GM21423 (cell line): ENCODE data around the gene ZNF718.
"Not testable (repeated sequence)": the region's sequence is repeated elsewhere in the genome, so short reads cannot be mapped to it uniquely, and the experiment has no call there.

Experiments
- ATAC-seq: cut with Tn5 transposase; IDR thresholded peaks from one replicate; pipeline ENCODE4 v1.9.1; 2021; ENCODE audit warnings: mild to moderate bottlenecking, moderate library complexity; ENCODE audit not compliant: unreplicated experiment

The ZNF718 gene

DNA sequence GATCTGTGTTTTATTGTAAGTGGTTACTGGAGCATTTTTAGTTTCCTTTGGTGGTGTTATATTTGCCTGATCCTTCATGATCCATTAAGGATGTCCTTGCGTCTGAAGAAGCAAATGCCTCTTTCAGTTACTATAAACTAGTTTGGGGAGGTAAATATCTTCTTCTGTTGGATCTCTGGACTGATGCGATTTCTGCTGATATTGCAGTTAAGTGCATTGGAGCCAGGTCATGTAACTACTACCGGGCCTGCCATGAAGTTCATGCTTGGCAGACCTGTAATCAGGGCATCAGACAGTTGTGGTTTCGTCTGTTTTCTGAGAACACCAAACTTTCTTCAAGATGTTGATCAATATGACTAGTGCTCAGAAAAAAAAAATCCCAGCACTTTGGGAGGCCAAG lies 22.9 kb downstream of the ZNF718 start:
- ATAC-seq: no peak

DNA sequence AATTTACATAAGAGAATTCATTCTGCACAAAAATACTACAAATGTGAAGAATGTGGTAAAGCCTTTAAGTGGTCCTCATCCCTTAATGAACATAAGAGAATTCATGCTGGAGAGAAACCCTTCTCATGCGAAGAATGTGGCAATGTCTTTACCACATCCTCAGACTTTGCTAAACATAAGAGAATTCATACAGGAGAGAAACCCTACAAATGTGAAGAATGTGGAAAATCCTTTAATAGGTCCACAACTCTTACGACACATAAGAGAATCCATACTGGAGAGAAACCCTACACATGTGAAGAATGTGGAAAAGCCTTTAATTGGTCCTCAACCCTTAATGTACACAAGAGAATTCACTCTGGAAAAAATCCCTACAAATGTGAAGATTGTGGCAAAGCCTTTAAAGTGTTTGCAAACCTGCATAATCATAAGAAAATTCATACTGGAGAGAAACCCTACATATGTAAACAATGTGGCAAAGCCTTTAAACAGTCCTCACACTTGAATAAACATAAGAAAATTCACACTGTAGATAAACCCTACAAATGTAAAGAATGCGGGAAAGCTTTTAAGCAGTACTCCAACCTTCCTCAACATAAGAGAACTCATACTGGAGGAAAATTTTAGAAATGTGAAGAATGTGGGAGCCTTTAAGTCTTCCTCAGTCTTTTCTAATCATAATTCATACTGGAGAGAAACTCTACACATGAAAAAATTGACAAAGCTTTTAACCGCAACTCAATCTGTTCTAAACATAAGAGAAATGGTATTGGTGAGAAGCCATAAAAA lies 37.4 kb downstream of the ZNF718 start:
- no peak for ATAC-seq

DNA sequence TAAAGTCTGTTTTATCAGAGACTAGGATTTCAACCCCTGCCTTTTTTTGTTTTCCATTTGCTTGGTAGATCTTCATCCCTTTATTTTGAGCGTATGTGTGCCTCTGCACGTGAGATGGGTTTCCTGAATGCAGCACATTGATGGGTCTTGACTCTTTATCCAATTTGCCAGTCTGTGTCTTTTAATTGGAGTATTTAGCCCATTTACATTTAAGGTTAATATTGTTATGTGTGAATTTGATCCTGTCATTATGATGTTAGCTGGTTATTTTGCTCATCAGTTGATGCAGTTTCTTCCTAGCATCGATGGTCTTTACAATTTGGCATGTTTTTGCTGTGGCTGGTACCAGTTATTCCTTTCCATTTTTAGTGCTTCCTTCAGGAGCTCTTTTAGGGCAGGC lies 45.3 kb downstream of the ZNF718 start:
- not testable (repeated sequence) for ATAC-seq

DNA sequence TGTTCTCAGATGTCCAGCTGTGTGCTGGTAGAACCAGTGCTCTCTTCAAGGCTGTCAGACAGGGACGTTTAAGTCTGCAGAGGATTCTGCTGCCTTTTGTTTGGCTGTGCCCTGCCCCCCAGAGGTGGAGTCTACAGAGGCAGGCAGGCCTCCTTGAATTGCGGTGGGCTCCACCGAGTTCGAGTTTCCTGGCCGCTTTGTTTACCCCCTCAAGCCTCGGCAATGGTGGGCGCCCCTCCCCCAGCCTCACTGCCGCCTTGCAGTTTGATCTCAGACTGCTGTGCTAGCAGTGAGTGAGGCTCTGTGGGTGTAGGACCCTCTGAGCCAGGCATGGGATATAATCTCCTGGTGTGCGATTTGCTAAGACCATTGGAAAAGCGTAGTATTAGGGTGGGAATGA lies 47.0 kb downstream of the ZNF718 start:
- not testable (repeated sequence) for ATAC-seq

DNA sequence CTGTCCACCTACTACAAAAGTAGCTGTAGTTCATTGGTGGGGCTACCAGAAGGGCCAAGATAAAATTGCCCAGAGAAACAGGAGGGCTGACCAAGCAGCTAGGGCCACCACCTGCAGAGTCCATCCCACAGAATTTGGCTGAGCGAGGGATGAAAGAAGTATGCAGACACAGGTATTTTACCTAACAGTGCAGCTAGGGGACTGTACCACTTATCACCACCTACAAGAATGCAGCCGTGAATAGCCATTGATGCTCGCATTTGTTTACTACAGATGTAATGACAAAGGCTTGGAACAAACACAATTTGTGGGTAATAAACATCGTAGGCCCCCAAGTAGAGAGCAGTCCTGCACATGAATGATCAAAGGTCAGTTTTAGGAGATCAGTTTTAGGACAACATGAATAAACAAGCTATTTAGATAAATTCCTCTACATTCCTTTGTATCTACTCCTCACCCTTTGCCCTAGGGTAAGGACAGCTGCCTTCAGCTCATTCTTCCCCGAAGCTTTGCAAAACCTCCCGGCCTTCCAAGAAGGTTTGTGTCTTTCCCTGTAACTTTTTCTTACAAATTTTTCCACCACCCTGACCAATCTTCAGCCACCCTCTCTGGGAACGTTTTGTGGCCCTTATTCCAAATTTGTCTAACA lies 49.5 kb downstream of the ZNF718 start:
- no peak for ATAC-seq

DNA sequence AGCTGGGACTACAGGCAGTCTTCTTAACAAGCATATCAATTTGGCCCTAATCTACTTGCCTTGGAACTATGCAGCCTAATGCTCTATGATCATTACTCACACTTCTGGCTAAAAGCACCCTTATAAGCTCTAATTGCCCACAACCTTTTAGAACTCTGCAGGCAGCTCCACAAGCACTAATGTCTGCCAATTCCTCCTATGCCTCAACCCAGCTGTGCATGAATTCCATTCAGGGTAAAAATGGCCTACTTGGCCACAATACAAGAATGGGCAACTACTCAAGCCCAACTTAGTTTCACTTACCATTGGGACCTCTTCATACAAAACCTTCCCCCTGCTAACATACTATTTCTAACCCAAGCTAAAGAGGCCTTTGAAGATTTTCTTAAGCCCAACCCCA lies 51.7 kb downstream of the ZNF718 start:
- ATAC-seq: no peak

DNA sequence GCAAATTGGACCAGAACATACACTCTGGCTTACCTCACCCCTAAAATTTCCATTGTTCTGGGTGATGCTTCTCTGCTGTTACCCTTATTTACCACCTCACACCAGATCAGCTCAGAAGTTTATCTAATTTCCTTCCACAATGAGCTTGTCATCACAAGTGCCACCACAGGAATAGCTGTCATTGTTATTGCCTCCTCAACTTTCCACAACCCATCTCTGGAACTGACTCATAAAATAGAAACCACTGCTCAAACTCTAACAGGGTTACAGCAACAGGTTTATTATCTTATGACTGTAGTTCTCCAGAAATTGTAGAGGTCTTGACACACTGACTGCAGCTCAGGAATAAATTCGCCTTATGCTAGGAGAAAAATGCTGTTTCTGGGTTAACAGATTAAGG lies 52.7 kb downstream of the ZNF718 start:
- ATAC-seq: no peak

DNA sequence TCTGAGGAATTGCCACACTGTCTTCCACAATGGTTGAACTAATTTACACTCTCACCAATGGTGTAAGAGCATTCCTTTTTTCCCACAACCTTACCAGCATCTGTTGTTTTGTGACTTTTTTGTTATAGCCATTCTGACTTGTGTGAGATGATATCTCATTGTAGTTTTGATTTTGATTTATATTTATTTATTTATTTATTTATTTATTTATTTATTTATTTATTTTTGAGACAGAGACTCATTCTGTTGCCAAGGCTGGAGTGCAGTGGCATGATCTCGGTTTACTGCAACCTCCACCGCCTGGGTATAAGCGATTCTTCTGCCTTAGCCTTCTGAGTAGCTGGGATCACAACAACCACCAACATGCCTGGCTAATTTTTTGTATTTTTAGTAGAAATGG lies 57.9 kb downstream of the ZNF718 start:
- not testable (repeated sequence) for ATAC-seq

DNA sequence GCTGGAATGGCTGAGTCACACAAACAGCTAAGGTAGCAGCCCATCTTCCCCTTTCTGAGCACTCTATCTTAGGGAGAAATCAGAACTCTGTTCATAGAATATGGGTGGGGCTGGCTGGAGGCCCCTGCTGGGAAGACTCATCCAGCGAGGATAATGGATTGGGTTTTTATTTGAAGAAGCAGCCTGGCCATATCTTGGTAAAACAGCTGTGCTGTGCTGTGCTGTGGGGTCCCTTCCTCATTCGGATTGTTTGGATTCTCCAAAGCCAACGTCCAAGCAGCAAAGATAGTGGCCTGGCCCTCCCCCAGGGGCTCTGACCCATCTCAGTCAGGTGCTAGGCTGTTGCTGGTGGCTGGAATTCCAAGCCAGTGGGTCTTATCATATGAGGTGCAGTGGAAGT lies 63.8 kb downstream of the ZNF718 start:
- ATAC-seq: no peak

DNA sequence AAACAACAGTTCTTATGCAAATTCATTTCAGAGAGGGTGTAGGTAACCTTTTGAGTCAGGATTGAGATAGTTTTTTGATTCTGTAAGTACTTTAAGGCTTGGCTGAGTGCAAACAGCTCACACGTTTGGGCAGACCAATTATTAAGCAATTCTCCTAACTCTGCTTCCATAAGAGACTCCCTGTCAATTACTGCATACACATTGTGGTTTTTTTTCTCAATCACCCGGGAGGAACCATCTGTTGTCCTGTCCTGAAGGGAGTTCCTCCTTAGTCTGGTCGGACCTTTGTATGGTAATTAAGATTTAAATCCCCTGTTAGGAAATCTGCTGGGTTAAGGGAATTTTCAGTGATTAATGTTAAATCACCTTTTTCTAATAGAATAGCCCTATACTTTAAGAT lies 70.9 kb downstream of the ZNF718 start:
- ATAC-seq: not testable (repeated sequence)

DNA sequence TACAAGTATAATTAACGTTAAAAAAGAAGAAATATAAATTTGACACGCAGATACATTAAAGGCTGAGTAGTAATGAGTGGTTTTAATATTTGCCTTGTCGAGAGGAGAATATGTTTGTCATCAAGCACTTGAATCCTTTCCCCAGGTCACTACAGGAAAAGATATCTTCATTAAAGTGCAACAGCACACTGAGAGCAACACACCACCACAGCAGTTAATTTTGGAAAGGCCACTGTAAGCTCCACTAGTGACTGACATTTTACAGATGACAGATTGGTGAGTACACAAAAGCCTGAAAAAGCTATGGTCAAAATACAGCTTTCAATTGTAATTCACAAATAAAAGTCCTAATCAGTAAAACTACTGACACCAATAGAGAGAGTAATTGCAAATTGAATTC lies 76.6 kb downstream of the ZNF718 start:
- ATAC-seq: no peak

DNA sequence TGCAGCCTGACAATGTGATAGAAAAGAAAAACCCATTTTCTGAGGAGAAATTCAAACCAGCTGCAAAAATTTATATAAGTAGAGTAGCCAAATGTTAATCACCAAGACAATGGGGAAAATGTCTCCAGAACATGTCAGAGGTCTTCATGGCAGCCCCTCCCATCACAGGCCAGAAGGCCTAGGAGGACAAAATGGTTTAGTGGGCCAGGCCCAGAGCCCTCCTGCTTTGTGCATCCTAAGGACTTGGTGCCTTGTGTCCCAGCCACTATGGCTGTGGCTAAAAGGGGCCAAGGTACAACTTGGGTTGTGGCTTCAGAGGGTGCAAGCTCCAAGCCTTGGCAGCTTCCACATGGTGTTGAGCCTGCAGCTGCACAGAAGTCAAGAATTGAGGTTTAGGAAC lies 78.5 kb downstream of the ZNF718 start:
- ATAC-seq: not testable (repeated sequence)

DNA sequence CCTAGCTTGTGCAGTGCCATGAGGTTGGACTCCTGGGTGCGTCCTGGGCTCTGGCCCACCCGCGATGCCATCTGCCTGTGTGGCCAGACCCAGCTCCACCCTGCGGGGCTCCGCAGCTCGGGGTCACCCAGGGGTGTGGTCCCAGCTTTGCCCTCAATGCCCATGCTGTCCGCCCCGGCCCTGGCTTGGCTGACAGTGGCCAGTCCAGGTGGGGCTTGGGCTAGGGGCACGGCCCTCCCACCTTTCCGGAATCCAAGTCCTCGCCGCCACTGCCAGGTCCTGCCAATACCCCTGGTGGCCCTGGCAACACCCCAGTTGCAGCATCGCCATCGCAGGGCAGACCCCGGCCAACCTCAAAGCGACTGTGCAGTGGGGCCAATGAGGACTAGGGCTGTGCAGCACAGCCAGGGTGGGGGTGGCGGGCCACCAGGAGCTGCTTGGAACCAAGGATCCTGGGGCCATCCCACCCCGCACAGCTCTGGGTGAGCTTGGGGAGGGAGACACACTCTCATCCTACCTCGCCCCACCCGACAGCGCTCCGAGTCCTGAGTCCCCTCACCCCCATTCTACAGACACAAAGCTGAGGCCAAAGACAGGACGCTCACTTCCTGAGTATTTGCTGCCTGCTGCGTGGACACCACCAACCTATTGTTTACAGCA lies 80.9 kb downstream of the ZNF718 start:
- ATAC-seq: no peak

DNA sequence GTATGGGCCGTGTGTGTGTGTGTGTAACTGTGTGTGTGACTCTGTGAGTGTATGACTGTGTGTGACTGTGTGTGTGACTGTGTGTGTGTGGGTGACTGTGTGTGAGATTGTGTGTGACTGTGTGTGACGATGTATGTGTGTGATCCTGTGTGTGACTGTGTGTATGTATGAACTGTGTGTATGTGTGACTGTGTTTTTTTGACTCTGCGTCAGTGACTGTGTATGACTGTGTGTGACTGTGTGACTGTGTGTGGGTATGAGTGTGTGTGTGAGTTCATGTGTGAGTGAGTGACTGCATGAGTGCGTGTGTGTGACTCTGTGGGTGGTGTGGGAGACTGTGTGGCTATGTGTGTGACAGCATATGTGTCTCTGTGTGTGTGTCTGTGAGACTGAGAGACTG lies 81.8 kb downstream of the ZNF718 start:
- no peak for ATAC-seq

DNA sequence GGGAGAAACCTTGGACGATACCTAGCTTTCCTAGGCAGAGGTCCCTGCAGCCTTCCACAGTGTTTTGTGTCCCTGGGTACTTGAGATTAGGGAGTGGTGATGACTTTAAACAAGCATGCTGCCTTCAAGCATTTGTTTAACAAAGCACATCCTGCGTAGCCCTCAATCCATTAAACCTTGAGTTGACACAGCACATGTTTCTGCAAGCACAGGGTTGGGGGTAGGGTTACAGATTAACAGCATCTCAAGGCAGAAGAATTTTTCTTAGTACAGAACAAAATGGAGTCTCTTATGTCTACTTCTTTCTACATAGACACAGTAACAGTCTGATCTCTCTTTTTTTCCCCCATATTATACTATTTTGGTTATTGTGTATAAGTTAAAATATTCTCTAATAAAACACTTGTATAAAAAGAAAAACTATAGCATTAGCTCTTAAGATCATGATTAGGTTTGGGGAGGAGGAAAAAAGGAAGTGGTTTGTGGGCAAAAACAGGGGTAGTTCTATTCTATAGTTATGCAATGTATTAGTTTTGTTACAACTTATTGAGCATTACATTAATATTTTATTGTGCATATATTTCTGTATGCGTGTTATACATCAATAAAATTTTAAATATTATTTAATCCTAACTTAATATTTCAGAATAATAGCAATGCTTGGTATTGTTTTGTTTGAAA lies 84.3 kb downstream of the ZNF718 start:
- not testable (repeated sequence) for ATAC-seq

DNA sequence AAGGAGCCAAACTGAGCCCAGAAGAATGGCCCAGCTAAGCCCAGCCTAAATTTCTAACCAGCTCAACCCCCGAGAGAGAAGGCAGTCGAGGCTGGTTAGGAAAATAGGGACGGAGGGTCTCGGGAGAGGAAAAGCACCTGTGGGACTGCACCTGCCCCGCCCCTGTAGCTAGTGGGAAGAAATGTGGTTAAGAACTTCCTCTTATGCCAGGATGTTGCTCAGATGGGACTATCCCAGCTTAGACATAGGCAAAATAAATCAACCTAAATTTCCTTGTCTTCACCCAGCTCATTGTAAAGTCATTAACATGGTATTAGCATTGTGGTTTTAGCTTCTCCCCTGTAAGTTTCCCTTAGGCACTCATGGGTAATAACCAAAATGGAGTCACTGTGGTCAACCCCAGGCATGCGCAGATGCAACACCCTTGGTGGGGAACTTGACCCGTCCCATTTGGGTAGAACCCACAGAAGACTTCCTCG lies 86.8 kb downstream of the ZNF718 start:
- ATAC-seq: no peak

DNA sequence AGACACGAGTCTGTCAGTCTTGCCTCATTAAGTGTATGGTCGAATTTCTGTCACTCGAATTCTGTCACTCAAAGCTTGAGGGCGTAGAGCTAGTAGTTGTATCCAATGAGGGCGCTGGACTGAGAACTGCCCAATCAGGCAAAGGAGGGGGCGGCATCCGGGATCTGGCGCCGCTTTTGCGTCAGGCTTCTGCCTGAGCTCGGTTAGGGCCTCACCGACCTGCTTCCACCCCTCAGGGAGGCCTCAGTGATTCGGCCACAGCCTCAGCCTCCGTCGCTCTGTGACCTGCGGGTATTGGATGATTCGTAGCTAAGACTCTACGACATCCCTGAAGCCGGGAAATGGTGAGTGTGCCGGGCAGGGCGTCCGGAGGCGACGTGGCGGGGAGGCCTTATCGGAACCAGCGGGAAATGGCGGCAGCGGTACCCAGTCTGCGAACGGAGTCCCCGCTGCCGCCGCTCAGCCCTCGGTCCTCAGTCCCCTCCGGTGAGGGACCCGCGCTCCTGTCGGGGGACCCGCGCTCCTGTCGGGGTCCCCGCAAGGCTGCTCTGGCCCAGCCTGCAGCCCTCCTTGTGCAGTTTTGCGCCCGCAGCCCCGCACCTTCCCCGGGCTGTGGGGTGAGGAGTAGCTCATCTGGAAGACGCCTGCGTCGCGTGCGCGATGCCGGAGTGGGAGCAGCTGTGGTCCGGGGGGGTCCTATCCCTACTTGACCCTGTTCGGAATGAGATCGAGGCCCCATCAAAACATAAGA lies 88.3 kb downstream of the ZNF718 start:
- ATAC-seq: no peak

DNA sequence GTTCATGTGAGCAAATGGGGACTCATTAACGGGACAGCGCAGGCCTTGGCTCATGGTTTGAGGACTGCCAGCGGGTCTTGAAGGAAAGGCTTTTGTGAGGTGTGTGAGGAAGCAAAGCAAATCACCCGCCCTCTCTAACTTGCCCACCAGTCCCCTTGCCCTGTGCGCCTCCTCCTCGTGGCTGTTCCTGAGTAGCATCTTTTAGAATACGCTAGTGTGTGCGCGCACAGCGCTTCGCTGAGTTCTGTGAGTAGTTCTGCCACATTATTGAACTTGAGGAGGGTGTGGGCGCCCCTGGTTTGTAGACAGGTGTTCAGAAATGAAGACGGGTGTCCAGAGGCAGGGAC lies 88.9 kb downstream of the ZNF718 start:
- ATAC-seq: not testable (repeated sequence)
